Aorta (tissue), 5 donors: ENCODE measurements around the gene ARHGEF17. TPM values are rescaled to one million over a fixed set of nuclear protein-coding genes. Genes with fewer than 3 reads are reported as not detected.
A peak's percentile ranks its signal among the peaks of the same experiment; 100 is the strongest.
"Not testable (repeated sequence)": the region's sequence is repeated elsewhere in the genome, so short reads cannot be mapped to it uniquely, and the experiment has no call there.

Experiments
- ATAC-seq: fragments of 200-7000 bp; cut with Tn5 transposase; one replicate; pipeline ENCODE4 v1.9.1; 2022; ENCODE audit warnings: moderate library complexity; ENCODE audit not compliant: low FRiP score
- DNase-seq, 2 donors: peaks; one replicate each; pipeline ENCODE4 v3.0.0-alpha.2; 2020
- H3K27ac ChIP-seq, 2 donors: one replicate each; pipeline ENCODE4 v1.5.1; 2013; ENCODE audit warnings: low read length in 2 of 2, mild to moderate bottlenecking in 2 of 2, moderate library complexity in 2 of 2, control low read depth in 1 of 2, inconsistent platforms in 1 of 2, low read depth in 1 of 2
- H3K27me3 ChIP-seq, 2 donors: one replicate each; pipeline ENCODE4 v1.6.1; 2013; ENCODE audit warnings: control low read depth in 1 of 2, low read length in 1 of 2, mild to moderate bottlenecking in 1 of 2, moderate library complexity in 1 of 2; ENCODE audit not compliant: insufficient read depth in 2 of 2, control insufficient read depth in 1 of 2
- H3K36me3 ChIP-seq, 2 donors: one replicate each; pipeline ENCODE4 v1.6.1; 2013; ENCODE audit warnings: control low read depth in 1 of 2, low read length in 1 of 2, mild to moderate bottlenecking in 1 of 2; ENCODE audit not compliant: insufficient read depth in 2 of 2, control insufficient read depth in 1 of 2
- H3K4me1 ChIP-seq, 2 donors: one replicate each; pipeline ENCODE4 v1.6.1; 2013; ENCODE audit warnings: low read length in 2 of 2, control low read depth in 1 of 2, mild to moderate bottlenecking in 1 of 2, moderate library complexity in 1 of 2; ENCODE audit not compliant: insufficient read depth in 2 of 2, control insufficient read depth in 1 of 2
- H3K4me3 ChIP-seq, 2 donors: one replicate each; pipeline ENCODE4 v1.5.1; 2013; ENCODE audit warnings: low read length in 2 of 2, control low read depth in 1 of 2, mild to moderate bottlenecking in 1 of 2
- H3K9me3 ChIP-seq: one replicate; pipeline ENCODE4 v1.6.1; 2013; ENCODE audit warnings: mild to moderate bottlenecking, low read length; ENCODE audit not compliant: control insufficient read depth
- WGBS, 2 donors: extraction: QIAGEN DNeasy Blood & Tissue Kit; methylation state at CpG; one replicate each; pipeline ENCODE4 v1.1.7; 2013; 5-methylcytosine and 5-hydroxymethylcytosine counted together
- intact Hi-C, 2 donors: fragments of 100-400 bp; cut with DNase I; formaldehyde crosslinking; loops; one replicate each; pipeline versions ENCODE4 v1.14.2 to v1.15.0; 2022
- polyA plus RNA-seq, 2 donors: library from polyadenylated mRNA; stranded (reverse); fragments of 200-250 nt; gene quantifications; one replicate each; pipeline ENCODE4 v1.2.3, GENCODE V29; 2013
- total RNA-seq, 2 donors: library from RNA; stranded (reverse); fragmentation: NEBNext Ultra II Directional; extraction: Animal tissue kit (Norgen Biotek cat#: 25700); gene quantifications; one replicate each; pipeline ENCODE4 v1.2.1, GENCODE V29; 2021
- donor health status: healthy with polysubstance abuse.
- donor health status: Bipolar disorder and iron deficiency.
- donor health status: DM: no; HTN: no; CAD: no.
- donor health status: DM: no; HTN: no; CAD: no.
- donor health status: DM: yes; HTN: yes; CAD: no.

ARHGEF17 gene
- total and polyA plus RNA-seq, 4 donors: 20.5 to 201 (median 170) TPM

DNA sequence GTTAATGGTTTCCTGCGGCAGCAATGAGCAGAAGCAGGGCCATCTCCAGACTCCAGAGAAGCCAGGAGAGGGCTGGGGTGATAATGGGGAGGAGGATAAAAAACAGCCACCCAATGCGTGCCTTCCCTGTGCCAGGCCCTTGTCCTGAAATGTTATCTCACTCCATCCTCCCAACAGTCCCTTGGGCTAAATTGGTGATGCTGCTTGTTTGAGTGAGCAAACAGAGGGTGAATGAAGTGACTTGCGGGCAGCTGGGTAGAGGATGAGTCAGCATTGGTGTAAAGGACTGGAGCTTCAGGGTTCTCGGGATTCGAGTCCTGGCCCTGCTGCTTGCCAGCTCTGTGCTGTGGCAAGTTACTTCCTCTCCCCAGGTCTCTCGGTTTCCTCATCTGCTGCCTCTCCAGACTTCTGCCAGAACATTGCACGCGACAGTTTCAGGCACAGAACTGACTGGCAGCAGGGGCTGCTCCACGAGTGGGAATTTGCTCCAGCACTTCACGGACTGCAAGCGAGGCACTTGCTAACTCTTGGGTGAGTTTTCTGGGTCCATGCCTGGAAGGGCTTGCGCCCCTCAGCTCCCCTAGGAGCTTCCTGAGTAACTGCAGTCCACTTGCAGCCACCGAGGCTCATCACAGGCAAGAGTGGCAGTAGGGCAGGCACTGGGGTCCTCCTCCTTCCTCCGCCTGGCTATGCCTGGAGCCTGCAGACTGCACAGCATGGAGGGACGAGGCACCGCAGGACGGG lies 36.0 kb upstream of the ARHGEF17 start, which contains the start of gene P2RY6:
Gene P2RY6 (plus strand): TSS at position 403 of the 744 bp plus-strand sequence. CDS start 24,181 bp downstream, outside the sequence.
- Histone ChIP-seq H3K36me3 (no peaks in the 10 kb centered on the region), H3K9me3 (no peaks in the 10 kb centered on the region), H3K4me1 (no peaks in the 10 kb centered on the region), H3K27me3 (no peaks in the 10 kb centered on the region), H3K27ac (no peak within 1 kb of the TSS), H3K4me3 (no peak within 1 kb of the TSS)
- intact Hi-C loops: no loop called here
- 89 to 91% methylated on average over 17 of the region's 17 CpGs for WGBS, 2 donors
- ATAC-seq (no peak), DNase-seq (peak; percentile 74 to 80)

DNA sequence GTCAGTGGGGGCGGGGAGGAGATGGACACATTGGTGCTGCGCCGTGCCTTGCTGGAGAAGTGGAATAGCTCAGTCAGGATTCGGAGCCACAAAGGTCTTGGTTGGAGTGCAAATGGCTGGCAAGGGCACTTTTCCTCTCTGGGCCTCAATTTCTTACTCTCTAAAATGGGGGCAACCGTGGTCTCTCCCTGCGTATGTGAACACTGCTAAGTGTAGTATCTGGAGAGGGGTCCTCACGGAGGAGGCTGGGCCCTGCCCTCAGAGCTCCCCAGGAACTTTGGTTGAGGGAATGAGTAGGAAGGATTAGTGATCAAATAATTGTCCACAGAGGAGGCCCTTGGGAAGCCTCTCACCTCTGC lies 35.4 kb upstream of the ARHGEF17 start:
- 94 to 99% methylated on average over 7 of the region's 7 CpGs for WGBS, 2 donors
- ATAC-seq: no peak
- H3K4me3 ChIP-seq: no peak overlapping the region
- no peaks in the 10 kb centered on the region for H3K36me3 ChIP-seq
- no peaks in the 10 kb centered on the region for H3K9me3 ChIP-seq
- H3K27ac ChIP-seq: no peak overlapping the region
- intact Hi-C loops: no loop called here
- no peaks in the 10 kb centered on the region for H3K27me3 ChIP-seq
- peak in 1 of 2 donors; percentile 41 for DNase-seq
- no peaks in the 10 kb centered on the region for H3K4me1 ChIP-seq

DNA sequence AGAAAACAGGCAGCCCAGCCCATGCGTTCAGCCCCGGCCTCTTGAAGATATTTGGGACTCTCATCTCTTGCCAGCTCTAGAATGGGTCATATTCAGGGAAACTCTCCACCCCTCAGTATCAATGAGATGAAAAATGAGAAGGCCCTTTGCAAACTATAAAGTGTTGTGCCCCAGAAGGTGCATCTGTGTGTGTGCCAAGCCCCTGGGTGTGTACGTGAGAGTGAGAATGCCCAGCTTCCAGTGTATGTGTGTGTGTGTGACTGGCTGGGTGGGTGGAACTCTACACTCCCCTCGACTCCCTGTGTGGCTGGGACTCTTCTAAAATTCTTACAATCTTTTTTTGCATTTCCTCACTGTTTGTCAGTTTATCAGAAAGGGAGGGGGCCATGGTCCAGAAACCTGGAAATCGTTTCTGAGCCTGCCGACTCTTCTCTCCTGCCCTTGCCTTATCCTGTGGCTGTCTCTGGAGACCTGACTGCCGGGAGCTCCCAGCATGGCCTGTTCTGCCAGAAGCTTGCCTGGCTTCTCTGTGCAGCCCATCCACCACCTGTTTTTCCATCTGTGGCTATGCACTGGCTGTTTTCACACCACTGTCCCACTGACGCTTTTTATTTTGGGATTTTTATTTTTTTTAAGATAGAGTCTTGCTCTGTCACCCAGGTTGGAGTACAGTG lies 34.7 kb upstream of the ARHGEF17 start:
- 78 to 85% methylated on average over 8 of the region's 8 CpGs for WGBS, 2 donors
- Histone ChIP-seq H3K27me3 (no peaks in the 10 kb centered on the region), H3K4me1 (no peaks in the 10 kb centered on the region), H3K9me3 (no peaks in the 10 kb centered on the region), H3K36me3 (no peaks in the 10 kb centered on the region), H3K27ac (no peak overlapping the region), H3K4me3 (no peak overlapping the region)
- peak in 1 of 2 donors; percentile 38 for DNase-seq
- no peak for ATAC-seq
- intact Hi-C loops: no loop called here

DNA sequence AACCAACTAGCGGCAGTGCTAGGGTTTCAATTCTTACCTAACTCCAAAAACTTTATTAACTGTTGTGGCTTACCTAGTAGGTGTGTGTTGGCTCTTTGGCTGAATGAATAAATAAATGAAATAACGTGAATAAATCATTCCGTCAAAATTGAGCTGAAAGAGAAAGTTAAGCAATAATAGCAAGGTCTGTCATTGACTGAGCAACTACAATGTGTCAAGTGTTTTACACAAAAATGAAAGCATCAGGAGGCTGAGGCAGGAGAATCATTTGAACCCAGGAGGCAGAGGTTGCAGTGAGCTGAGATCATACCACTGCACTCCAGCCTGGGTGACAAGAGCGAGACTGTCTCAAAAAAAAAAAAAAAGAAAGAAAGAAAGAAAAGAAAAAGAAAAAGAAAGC lies 33.9 kb upstream of the ARHGEF17 start:
- 92 to 93% methylated on average over 4 of the region's 4 CpGs for WGBS, 2 donors
- not testable (repeated sequence) for H3K4me3 ChIP-seq, H3K27ac ChIP-seq

DNA sequence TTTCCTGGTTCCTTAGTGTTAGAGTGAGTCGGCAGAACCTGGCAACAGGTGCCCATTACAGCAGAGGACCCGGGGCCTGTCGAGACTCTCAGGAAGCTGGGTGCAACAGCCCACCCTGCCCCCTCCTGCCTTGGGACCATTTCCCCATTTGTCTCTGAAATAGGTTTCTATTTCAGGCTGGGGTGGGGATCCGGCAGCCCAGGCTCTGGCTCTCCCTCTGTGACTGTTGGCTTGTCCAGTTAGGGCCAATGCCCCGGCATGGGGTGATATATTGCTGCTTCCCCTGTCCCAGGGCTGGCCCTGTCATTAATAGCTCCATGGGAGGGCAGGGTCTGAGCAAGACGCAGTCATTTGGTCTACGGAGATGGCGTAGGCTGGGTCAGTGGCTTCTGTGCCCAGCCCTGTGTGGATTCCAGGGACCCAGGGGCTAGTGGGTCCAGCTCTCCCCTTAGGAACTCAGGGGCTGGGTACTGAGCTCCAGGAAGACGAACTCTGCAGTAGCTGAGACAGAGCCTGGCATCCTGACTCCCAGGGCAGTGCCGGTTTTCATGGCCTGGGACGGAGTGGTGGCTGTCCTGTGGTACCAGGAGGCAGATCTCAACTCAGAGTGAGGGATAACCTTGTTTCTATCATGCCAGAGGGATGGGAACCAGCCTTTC lies 33.2 kb upstream of the ARHGEF17 start:
- Histone ChIP-seq H3K27ac (no peak overlapping the region), H3K36me3 (no peaks in the 10 kb centered on the region), H3K4me1 (no peaks in the 10 kb centered on the region), H3K27me3 (no peaks in the 10 kb centered on the region), H3K9me3 (no peaks in the 10 kb centered on the region), H3K4me3 (no peak overlapping the region)
- intact Hi-C loops: no loop called here
- 74 to 86% methylated on average over 11 of the region's 11 CpGs for WGBS, 2 donors
- no peak for ATAC-seq
- peak; percentile 42 to 67 for DNase-seq

More for the DNA sequence above, 33.9 kb upstream of the ARHGEF17 start:
- H3K27me3 ChIP-seq, H3K9me3 ChIP-seq, DNase-seq, H3K36me3 ChIP-seq, ATAC-seq, intact Hi-C loops, H3K4me1 ChIP-seq: not testable (repeated sequence)

DNA sequence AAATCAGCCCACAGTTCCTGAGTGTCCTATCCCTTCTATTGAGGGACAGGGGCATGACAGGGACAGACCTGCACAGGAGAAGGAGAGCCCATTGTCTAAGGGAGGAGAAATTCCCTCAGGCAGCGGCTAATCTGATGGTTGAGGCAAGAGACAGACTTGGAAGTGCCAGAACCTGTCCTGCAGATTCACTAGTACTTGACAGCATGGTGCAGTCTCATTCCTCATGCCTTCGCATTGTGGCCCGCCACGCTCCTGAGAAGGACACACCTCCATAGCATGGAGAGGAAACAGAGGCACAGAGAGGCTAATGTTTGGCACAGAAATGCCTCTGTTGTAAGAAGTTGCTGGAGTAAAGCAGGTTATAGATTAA lies 32.7 kb upstream of the ARHGEF17 start:
- H3K27ac ChIP-seq: no peak overlapping the region
- no peaks in the 10 kb centered on the region for H3K27me3 ChIP-seq
- intact Hi-C loops: no loop called here
- no peaks in the 10 kb centered on the region for H3K36me3 ChIP-seq
- WGBS, 2 donors: 96 to 99% methylated on average over 4 of the region's 4 CpGs
- no peaks in the 10 kb centered on the region for H3K9me3 ChIP-seq
- no peaks in the 10 kb centered on the region for H3K4me1 ChIP-seq
- DNase-seq (peak in 1 of 2 donors; percentile 51), ATAC-seq (no peak)
- no peak overlapping the region for H3K4me3 ChIP-seq

DNA sequence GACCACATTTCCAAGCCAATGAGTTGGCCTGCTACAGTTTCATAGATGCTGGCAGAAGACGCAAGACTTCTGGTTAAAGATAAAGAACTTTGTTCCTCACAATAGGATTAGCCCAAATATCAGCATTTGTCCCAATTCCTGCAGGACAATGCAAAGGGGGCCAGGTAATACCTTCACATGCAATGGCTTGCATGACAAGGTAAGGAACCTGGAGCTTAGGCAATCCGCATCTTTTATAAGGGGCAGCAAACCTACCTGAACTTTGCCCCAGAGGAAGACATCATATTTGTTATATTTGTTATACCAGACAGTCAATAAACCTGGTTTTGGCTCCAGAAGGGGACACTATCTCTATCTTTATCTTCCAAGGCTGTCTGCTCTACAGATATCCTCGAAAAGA lies 30.6 kb upstream of the ARHGEF17 start:
- ATAC-seq: no peak
- WGBS, 2 donors: 95 to 96% methylated on average over 3 of the region's 3 CpGs
- Histone ChIP-seq H3K9me3 (no peaks in the 10 kb centered on the region), H3K4me3 (no peak overlapping the region), H3K4me1 (no peaks in the 10 kb centered on the region), H3K27me3 (no peaks in the 10 kb centered on the region), H3K27ac (no peak overlapping the region), H3K36me3 (no peaks in the 10 kb centered on the region)
- intact Hi-C loops: no loop called here
- DNase-seq: no peak

DNA sequence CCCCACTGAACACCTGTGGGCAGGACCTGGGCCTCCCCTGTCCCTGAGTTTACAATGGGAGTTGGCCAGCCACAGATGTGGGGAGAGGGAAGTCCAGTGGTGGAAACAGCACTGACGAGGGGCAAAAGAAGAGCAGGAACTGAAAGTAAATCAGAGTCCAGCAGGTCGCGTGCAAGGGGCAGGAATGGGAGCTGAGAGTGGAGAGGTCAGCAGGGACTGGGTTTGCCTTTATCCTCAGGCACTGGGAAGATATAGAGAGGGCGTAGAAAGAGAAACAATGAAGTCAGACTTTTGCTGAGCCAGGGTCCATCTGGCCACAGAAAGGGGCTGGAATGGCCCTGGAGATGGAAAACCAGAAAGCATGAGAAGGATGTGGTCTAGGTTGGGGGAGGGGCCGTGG lies 27.4 kb upstream of the ARHGEF17 start:
- Histone ChIP-seq H3K4me1 (no peaks in the 10 kb centered on the region), H3K4me3 (no peak overlapping the region), H3K27ac (no peak overlapping the region), H3K36me3 (no peaks in the 10 kb centered on the region), H3K9me3 (no peaks in the 10 kb centered on the region), H3K27me3 (no peaks in the 10 kb centered on the region)
- 76 to 86% methylated on average over 5 of the region's 5 CpGs for WGBS, 2 donors
- intact Hi-C loops: no loop called here
- ATAC-seq (peak; percentile 11), DNase-seq (peak; percentile 61 to 84)
